ENCODE data around the gene RBKS.

The RBKS gene

DNA sequence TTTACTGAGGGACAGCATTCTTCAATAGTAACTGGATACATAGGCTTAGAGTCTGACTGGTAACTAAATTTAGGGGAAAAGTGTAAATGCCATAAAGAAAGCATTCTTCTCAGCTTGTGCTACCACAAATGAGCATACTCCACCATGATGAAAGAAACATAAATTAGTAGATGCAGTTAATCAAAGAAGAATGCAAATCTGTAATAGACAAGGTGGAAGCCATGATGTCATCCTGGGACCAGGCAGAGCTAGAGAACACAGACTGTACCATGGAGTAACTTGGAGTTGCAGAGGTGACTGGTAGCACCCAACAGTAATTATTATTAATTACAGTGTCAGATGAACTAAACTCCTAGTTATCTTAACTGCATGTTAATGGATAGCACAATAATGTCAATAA, 51.7 kb downstream of the RBKS start (continued):
- no peak for TF ChIP-seq ZNF221 (tag by site-specific recombination; IDR thresholded peaks at IDR 0.05; ENCODE audit: borderline replicate concordance)
- TF ChIP-seq ZNF692 (tag by site-specific recombination; IDR thresholded peaks at IDR 0.05), result no peak
- peak; percentile 29; the same call in 1 of the 2 replicates for TF ChIP-seq ZBTB17 (tag by site-specific recombination; IDR thresholded peaks at IDR 0.05)

DNA sequence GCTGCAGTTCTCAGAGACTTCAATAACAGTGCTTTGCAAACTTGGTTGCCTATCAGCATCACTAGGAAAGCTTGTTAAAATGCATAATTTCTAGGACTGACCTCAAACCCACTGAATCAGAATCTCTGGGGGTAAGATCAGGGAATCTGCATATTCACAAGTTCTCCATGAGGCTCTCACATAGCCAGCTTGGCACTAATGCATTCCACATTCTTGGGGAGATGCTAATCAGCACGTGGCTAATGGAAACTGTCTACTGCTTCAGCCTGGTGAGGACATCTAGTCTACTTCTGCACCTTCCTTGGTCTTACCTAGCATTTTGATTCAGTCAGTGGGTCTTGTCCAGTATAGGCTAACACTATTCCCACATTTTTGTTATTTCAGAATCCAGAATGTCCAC, 56.3 kb downstream of the RBKS start:
- CTCF ChIA-PET, result no interaction called here
- Histone ChIP-seq H3K4me3 (ENCODE audit: low read depth, low read length) (no peak overlapping the region), H3K36me3 (ENCODE audit: control insufficient read depth in 2 of 2, insufficient read depth in 1 of 2, low read length in 2 of 2) (no peaks in the 10 kb centered on the region), H3K9me3 (ENCODE audit: control insufficient read depth, insufficient read depth, low read depth, low read length) (no peaks in the 10 kb centered on the region), H3K27ac (ENCODE audit: extremely low read depth, low read depth, low read length) (no peak overlapping the region), H3K4me1 (ENCODE audit: control insufficient read depth, insufficient read depth, low read length) (no peaks in the 10 kb centered on the region)
- POLR2A ChIA-PET, result no interaction called here
- TF ChIP-seq ZBTB7A (tag by site-specific recombination; IDR thresholded peaks at IDR 0.05; ENCODE audit: low read depth) (no peak), PRDM2 (tag by site-specific recombination; IDR thresholded peaks at IDR 0.05; ENCODE audit: borderline replicate concordance) (no peak), ZNF76 (tag by site-specific recombination; IDR thresholded peaks at IDR 0.05; ENCODE audit: borderline replicate concordance, low read depth) (no peak), ZNF645 (tag by site-specific recombination; IDR thresholded peaks at IDR 0.05) (no peak), ZNF585B (tag by site-specific recombination; IDR thresholded peaks at IDR 0.05) (no peak), ZFP41 (tag by site-specific recombination; IDR thresholded peaks at IDR 0.05; ENCODE audit: borderline replicate concordance) (no peak), ZNF133 (tag by site-specific recombination; IDR thresholded peaks at IDR 0.05) (no peak), ZNF132 (tag by site-specific recombination; IDR thresholded peaks at IDR 0.05; ENCODE audit: borderline replicate concordance) (no peak), ZNF366 (tag by site-specific recombination; conservative IDR thresholded peaks at IDR 0.05) (no peak), FEZF1 (tag by site-specific recombination; IDR thresholded peaks at IDR 0.05) (no peak), ZNF239 (tag by site-specific recombination; IDR thresholded peaks at IDR 0.05) (no peak), GLIS1 (tag by site-specific recombination; IDR thresholded peaks at IDR 0.05) (no peak), ZBTB44 (tag by site-specific recombination; IDR thresholded peaks at IDR 0.05) (no peak), ZNF362 (tag by site-specific recombination; IDR thresholded peaks at IDR 0.05) (no peak), ZBTB8A (tag by site-specific recombination; IDR thresholded peaks at IDR 0.05) (no peak), ZNF37A (tag by site-specific recombination; IDR thresholded peaks at IDR 0.05) (no peak), WT1 (tag by site-specific recombination; IDR thresholded peaks at IDR 0.05) (no peak)
- TF ChIP-seq, protein P1, sequence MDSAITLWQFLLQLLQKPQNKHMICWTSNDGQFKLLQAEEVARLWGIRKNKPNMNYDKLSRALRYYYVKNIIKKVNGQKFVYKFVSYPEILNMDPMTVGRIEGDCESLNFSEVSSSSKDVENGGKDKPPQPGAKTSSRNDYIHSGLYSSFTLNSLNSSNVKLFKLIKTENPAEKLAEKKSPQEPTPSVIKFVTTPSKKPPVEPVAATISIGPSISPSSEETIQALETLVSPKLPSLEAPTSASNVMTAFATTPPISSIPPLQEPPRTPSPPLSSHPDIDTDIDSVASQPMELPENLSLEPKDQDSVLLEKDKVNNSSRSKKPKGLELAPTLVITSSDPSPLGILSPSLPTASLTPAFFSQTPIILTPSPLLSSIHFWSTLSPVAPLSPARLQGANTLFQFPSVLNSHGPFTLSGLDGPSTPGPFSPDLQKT (IDR thresholded peaks at IDR 0.05; ENCODE audit: borderline replicate concordance, low read depth, low read length), result no peak

All from HEK293 (cell line).